B cell (primary cell): ENCODE measurements around the gene MINDY4B. TPM values are rescaled to one million over a fixed set of nuclear protein-coding genes. Genes with fewer than 3 reads are reported as not detected.

Source experiments
- ATAC-seq: fragments of 200-7000 bp; cut with Tn5 transposase; one replicate; pipeline ENCODE4 v1.10.0; 2021; ENCODE audit warnings: low read depth, mild to moderate bottlenecking, moderate number of reproducible peaks, moderate library complexity
- CTCF ChIA-PET: fragments of 350-600 bp; sonication (Branson Sonifier 250); formaldehyde crosslinking; loops from one replicate; lab custom pipeline; 2021; ENCODE audit warnings: antibody characterized with exemption, inconsistent platforms; lab: Charles Lee
- POLR2A ChIA-PET: fragments of 350-600 bp; sonication (Branson Sonifier 250); formaldehyde crosslinking; loops from one replicate; lab custom pipeline; 2021; ENCODE audit warnings: antibody characterized with exemption; lab: Charles Lee
- DNase-seq: peaks from one replicate; pipeline ENCODE4 v3.0.0; 2013
- H2AFZ ChIP-seq: 2 replicates; pipeline ENCODE4 v1.6.1; 2012; ENCODE audit warnings: mild to moderate bottlenecking, low read depth, low read length; ENCODE audit not compliant: insufficient read depth, poor library complexity, severe bottlenecking
- H3K27ac ChIP-seq, 2 donors: 1 replicate in 1 of 2; 2 replicates in 1 of 2; pipeline ENCODE4 v1.5.1; 2012 to 2013; ENCODE audit warnings: low read length in 2 of 2, mild to moderate bottlenecking in 2 of 2, moderate library complexity in 1 of 2
- H3K27me3 ChIP-seq, 4 experiments: fragments of 200-600 bp in 1 of 4; sonication (generic) in 1 of 4; replicated peaks in 1 of 4; 1 replicate in 2 of 4; 2 replicates in 2 of 4; pipeline versions ENCODE4 v1.6.1 to v1.7.0; 2013 to 2016; ENCODE audit warnings: low read length in 3 of 4, mild to moderate bottlenecking in 2 of 4, mixed read lengths in 1 of 4, moderate library complexity in 1 of 4; ENCODE audit not compliant: insufficient read depth in 4 of 4, control insufficient read depth in 3 of 4; ENCODE audit errors: control extremely low read depth in 1 of 4
- H3K36me3 ChIP-seq, 2 experiments: replicated peaks in 1 of 2; 1 replicate in 1 of 2; 2 replicates in 1 of 2; pipeline versions ENCODE4 v1.6.1 to v1.7.1; 2013; ENCODE audit warnings: low read length in 1 of 2; ENCODE audit not compliant: insufficient read depth in 2 of 2, control insufficient read depth in 1 of 2; ENCODE audit errors: control extremely low read depth in 1 of 2, extremely low read depth in 1 of 2
- H3K4me1 ChIP-seq, 2 donors: fragments of 200-600 bp in 1 of 2; sonication (generic) in 1 of 2; 1 replicate in 1 of 2; 2 replicates in 1 of 2; pipeline versions ENCODE4 v1.5.1 to v1.6.1; 2013 to 2017; ENCODE audit warnings: low read length in 2 of 2; ENCODE audit not compliant: control insufficient read depth in 2 of 2, insufficient read depth in 2 of 2
- H3K4me2 ChIP-seq: replicated peaks from 2 replicates; pipeline ENCODE3; 2012; ENCODE audit warnings: mild to moderate bottlenecking, low read depth, low read length; ENCODE audit not compliant: poor library complexity, severe bottlenecking
- H3K4me3 ChIP-seq, 5 experiments: fragments of 200-600 bp in 1 of 5; sonication (generic) in 1 of 5; 1 replicate in 3 of 5; 2 replicates in 2 of 5; pipeline versions ENCODE4 v1.5.1 to v1.7.0; 2011 to 2016; ENCODE audit warnings: low read length in 4 of 5, mild to moderate bottlenecking in 4 of 5, low read depth in 2 of 5, control low read depth in 1 of 5, moderate library complexity in 1 of 5; ENCODE audit not compliant: insufficient read depth in 1 of 5; ENCODE audit errors: control extremely low read depth in 1 of 5, extremely low read depth in 1 of 5
- H3K79me2 ChIP-seq: fragments of 200-600 bp; sonication (generic); one replicate; pipeline ENCODE4 v1.6.0; 2016; ENCODE audit warnings: low read length; ENCODE audit not compliant: control insufficient read depth, insufficient read depth
- H3K9ac ChIP-seq: fragments of 200-600 bp; sonication (generic); 2 replicates; pipeline ENCODE4 v1.6.1; 2017; ENCODE audit warnings: mild to moderate bottlenecking, low read length, moderate library complexity
- H3K9me3 ChIP-seq, 3 donors: one replicate each; pipeline versions ENCODE4 v1.6.1 to v1.7.1; 2013; ENCODE audit warnings: low read length in 2 of 3; ENCODE audit not compliant: control insufficient read depth in 2 of 3, insufficient read depth in 1 of 3; ENCODE audit errors: control extremely low read depth in 1 of 3
- H4K20me1 ChIP-seq: 2 replicates; pipeline ENCODE4 v1.6.0; 2012; ENCODE audit warnings: mild to moderate bottlenecking, low read length; ENCODE audit not compliant: insufficient read depth, control insufficient read depth, poor library complexity, severe bottlenecking
- H3K27ac Mint-ChIP-seq: one replicate; pipeline ENCODE4 v1.8.0; 2021; ENCODE audit warnings: mixed read lengths
- H3K27me3 Mint-ChIP-seq: one replicate; pipeline ENCODE4 v1.8.0; 2021; ENCODE audit warnings: mixed read lengths
- H3K4me1 Mint-ChIP-seq: one replicate; pipeline ENCODE4 v1.8.0; 2021; ENCODE audit warnings: mixed read lengths
- H3K4me3 Mint-ChIP-seq: one replicate; pipeline ENCODE4 v1.8.0; 2021; ENCODE audit warnings: mixed read lengths
- H3K9me3 Mint-ChIP-seq: one replicate; pipeline ENCODE4 v1.8.0; 2022; ENCODE audit warnings: mixed read lengths; ENCODE audit not compliant: insufficient read depth
- CTCF ChIP-seq: fragments of 200-600 bp; IDR thresholded peaks from one replicate; pipeline ENCODE4 v1.8.0; 2022; ENCODE audit warnings: antibody characterized with exemption, mild to moderate bottlenecking
- EZH2 ChIP-seq: IDR thresholded peaks from 2 replicates; pipeline ENCODE4 v1.6.1; 2012; ENCODE audit warnings: borderline replicate concordance, low read depth, mild to moderate bottlenecking, moderate library complexity, low read length; ENCODE audit not compliant: insufficient read depth, poor library complexity, severe bottlenecking
- WGBS: methylation state at CpG from one replicate; pipeline ENCODE4 v1.1.5; 2013; ENCODE audit warnings: missing lambda C conversion rate; ENCODE audit not compliant: insufficient coverage; 5-methylcytosine and 5-hydroxymethylcytosine counted together
- intact Hi-C: fragments of 100-400 bp; cut with micrococcal nuclease; formaldehyde crosslinking; loops from one replicate; pipeline ENCODE4 v1.10.0; 2022
- polyA plus RNA-seq: library from polyadenylated mRNA; depleted of rRNA; stranded (reverse); fragments of >200 nt; gene quantifications from 2 replicates; pipeline ENCODE4 v1.2.3, GENCODE V29; 2012
- total RNA-seq, 2 donors: library from RNA; stranded (reverse); fragments of 120-200 nt in 1 of 2; gene quantifications; 1 replicate in 1 of 2; 2 replicates in 1 of 2; pipeline versions ENCODE4 v1.2.3 to v1.2.4, GENCODE V29; 2013 to 2022

Gene MINDY4B
- total and polyA plus RNA-seq, 2 donors (not counting 1 experiment from before 2014, with no cell fraction given) = not detected

GRCh38 chr3:150823277-150823676 lies 82.0 kb downstream of the MINDY4B start:
- TF ChIP-seq EZH2 (no peak), CTCF (no peak)
- Histone ChIP-seq H3K36me3 (no peaks in the 10 kb centered on the region), H3K9ac (no peak overlapping the region), H3K4me2 (no peak overlapping the region), H3K9me3 (no peaks in the 10 kb centered on the region), H3K4me1 (no peaks in the 10 kb centered on the region), H4K20me1 (no peaks in the 10 kb centered on the region), H3K4me3 (no peak overlapping the region), H2AFZ (no peak overlapping the region), H3K27ac (no peak overlapping the region), H3K27me3 (no peaks in the 10 kb centered on the region), H3K79me2 (no peaks in the 10 kb centered on the region)
- ATAC-seq (no peak), DNase-seq (no peak)
- ChIA-PET POLR2A (no interaction called here), CTCF (interaction anchor here (1.1 to 1.2 kb wide), 2 partner anchors 9 to 36 kb away, joined by 3 to 4 read pairs; no protein-coding TSS in a partner anchor)
- intact Hi-C loops = no loop called here
- Mint-ChIP-seq H3K27me3 (peaks cover 13% of the 10 kb centered on the region), H3K4me3 (no peak overlapping the region), H3K4me1 (no peaks in the 10 kb centered on the region), H3K9me3 (no peaks in the 10 kb centered on the region), H3K27ac (no peak overlapping the region)
- 100% methylated on average over 2 of the region's 3 CpGs for WGBS

- H3K4me2 ChIP-seq = no peak overlapping the region
- H3K79me2 ChIP-seq = no peaks in the 10 kb centered on the region
- Mint-ChIP-seq H3K4me1 (no peaks in the 10 kb centered on the region), H3K27me3 (peaks cover 11% of the 10 kb centered on the region), H3K9me3 (no peaks in the 10 kb centered on the region), H3K27ac (no peak overlapping the region), H3K4me3 (no peak overlapping the region)
- no peak for ATAC-seq
- no peaks in the 10 kb centered on the region for H3K27me3 ChIP-seq
- H3K9ac ChIP-seq = no peak overlapping the region
- no peaks in the 10 kb centered on the region for H3K9me3 ChIP-seq
- intact Hi-C loops = no loop called here
- no peak overlapping the region for H2AFZ ChIP-seq
- no CpG with 5 or more reads among the region's 1 CpG for WGBS
- H3K27ac ChIP-seq = no peak overlapping the region
- no peaks in the 10 kb centered on the region for H3K4me1 ChIP-seq
- H4K20me1 ChIP-seq = no peaks in the 10 kb centered on the region
- no peak for DNase-seq
- no peak for TF ChIP-seq EZH2
- ChIA-PET CTCF (interaction anchor here (1.1 to 1.2 kb wide), 2 partner anchors 10 to 35 kb away, joined by 3 to 4 read pairs; no protein-coding TSS in a partner anchor), POLR2A (no interaction called here)
- no peak overlapping the region for H3K4me3 ChIP-seq
- no peaks in the 10 kb centered on the region for H3K36me3 ChIP-seq
These were observed 82.6 kb downstream of the MINDY4B start for GRCh38 chr3:150822636-150823035.

Other genes with a start within 250 kb of the MINDY4B start
- gene ERICH6, start 201.5 kb downstream of the MINDY4B start, total RNA-seq = 0.44 TPM in 1 of 2 replicates, not detected in the other
- not detected in 2 replicates for gene ERICH6, start 201.5 kb downstream of the MINDY4B start, polyA plus RNA-seq
- 22.3 and 22.5 TPM in 2 replicates for gene SIAH2, start 142.3 kb downstream of the MINDY4B start, total RNA-seq
- gene SIAH2, start 142.3 kb downstream of the MINDY4B start, polyA plus RNA-seq = 71.8 and 83.4 TPM in 2 replicates
- not detected in 2 replicates for gene CLRN1, start 67.3 kb upstream of the MINDY4B start, total RNA-seq
- not detected in 2 replicates for gene CLRN1, start 67.3 kb upstream of the MINDY4B start, polyA plus RNA-seq
- 0.30 and 0.58 TPM in 2 replicates for gene MED12L, start 180.2 kb upstream of the MINDY4B start, total RNA-seq
- 0.06 and 0.07 TPM in 2 replicates for gene MED12L, start 180.2 kb upstream of the MINDY4B start, polyA plus RNA-seq